ENCODE measurements around the gene PLSCR3.

PLSCR3 gene

GRCh38 chr17:7405350-7406234 is 11.3 kb upstream of the PLSCR3 start:
- no peak for DNase-seq

GRCh38 chr17:7404737-7405349 is 10.5 kb upstream of the PLSCR3 start:
- DNase-seq = no peak

- peak; percentile 93 for DNase-seq
Measured at GRCh38 chr17:7403977-7404736, 9.8 kb upstream of the PLSCR3 start, which contains the start of gene TMEM256. Gene TMEM256, minus strand, starts transcription at chr17:7404097. Its CDS starts 13 bp downstream, at chr17:7404084.

GRCh38 chr17:7403727-7403976 is 9.3 kb upstream of the PLSCR3 start:
- DNase-seq = no peak

GRCh38 chr17:7403043-7403726 is 8.9 kb upstream of the PLSCR3 start:
- DNase-seq = no peak

GRCh38 chr17:7398612-7399011 is 4.3 kb upstream of the PLSCR3 start:
- no peak for DNase-seq

- DNase-seq = no peak
Measured at GRCh38 chr17:7396147-7396546, 1.8 kb upstream of the PLSCR3 start.

- DNase-seq = peak; percentile 71
Measured at GRCh38 chr17:7393613-7394451, 493 bp downstream of the PLSCR3 start.

- DNase-seq = no peak
Measured at GRCh38 chr17:7392696-7393612, 1.4 kb downstream of the PLSCR3 start.

GRCh38 chr17:7391307-7391706 is 3.0 kb downstream of the PLSCR3 start:
- no peak for DNase-seq

GRCh38 chr17:7389924-7390910 is 4.1 kb downstream of the PLSCR3 start:
- no peak for DNase-seq

GRCh38 chr17:7388856-7389255 is 5.5 kb downstream of the PLSCR3 start:
- no peak for DNase-seq

GRCh38 chr17:7384489-7385081 is 9.7 kb downstream of the PLSCR3 start:
- DNase-seq = no peak

GRCh38 chr17:7383742-7384488 is 10.4 kb downstream of the PLSCR3 start:
- DNase-seq = peak; percentile 81

GRCh38 chr17:7383371-7383741 is 11.0 kb downstream of the PLSCR3 start:
- no peak for DNase-seq

GRCh38 chr17:7382901-7383300 is 11.4 kb downstream of the PLSCR3 start:
- no peak for DNase-seq

- no peak for DNase-seq
Measured at GRCh38 chr17:7380855-7381683, 13.3 kb downstream of the PLSCR3 start, which contains the start of gene TNK1. Gene TNK1, plus strand, starts transcription at chr17:7381089. Its CDS starts 1,838 bp downstream, at chr17:7382927.

GRCh38 chr17:7380321-7380720 is 14.0 kb downstream of the PLSCR3 start:
- DNase-seq = no peak

Measured in central memory CD4-positive, alpha-beta T cell (primary cell).